HepG2 (cell line): ENCODE measurements around the gene POLR2M. TPM values are rescaled to one million over a fixed set of nuclear protein-coding genes. Genes with fewer than 3 reads are reported as not detected.

Source experiments
- ATAC-seq: fragments of 200-7000 bp; cut with Tn5 transposase; 3 replicates; pipeline ENCODE4 v1.9.1; 2020; ENCODE audit warnings: mild to moderate bottlenecking, moderate library complexity
- BruUV-seq: library from RNA; stranded (reverse); fragments of 400-500 nt; replicated peaks from 2 replicates; lab custom pipeline; 2021; lab: Mats Ljungman, UMichigan
- CTCF ChIA-PET: fragments of 300-600 bp; formaldehyde crosslinking; extraction: SDS; loops from one replicate; lab custom pipeline; 2021; ENCODE audit warnings: low total read pairs, inconsistent platforms, low intra/inter-chr PET ratio; lab: Yijun Ruan, JAX
- POLR2A ChIA-PET: fragments of 350-600 bp; sonication (Branson Sonifier 250); formaldehyde crosslinking; loops from one replicate; lab custom pipeline; 2020; ENCODE audit warnings: antibody characterized with exemption, inconsistent platforms; lab: Yijun Ruan, JAX
- DNase-seq: peaks from one replicate; pipeline ENCODE4 v3.0.0-alpha.2; 2015; ENCODE audit warnings: low spot score
- FAIRE-seq: peaks from 3 replicates; lab custom pipeline; 2011; peaks lifted over from hg19 to GRCh38; lab: Jason Lieb, UNC
- H2AFZ ChIP-seq: one replicate; pipeline ENCODE4 v1.6.1; 2011; ENCODE audit warnings: low read length, inconsistent platforms
- H3K27ac ChIP-seq: fragments of 300-600 bp; 3 replicates; pipeline ENCODE4 v1.8.0; 2011; ENCODE audit warnings: mixed run types, mild to moderate bottlenecking, mixed read lengths, low read length, inconsistent platforms; ENCODE audit not compliant: insufficient read depth; ENCODE audit errors: extremely low read length
- H3K27me3 ChIP-seq, 2 experiments: fragments of 200-600 bp in 1 of 2; 2 replicates in 1 of 2; 3 replicates in 1 of 2; pipeline versions ENCODE4 v1.6.0 to v1.8.0; 2011; ENCODE audit warnings: low read length in 2 of 2, mild to moderate bottlenecking in 2 of 2, moderate library complexity in 2 of 2, inconsistent platforms in 1 of 2; ENCODE audit not compliant: insufficient read depth in 2 of 2, control insufficient read depth in 1 of 2
- H3K36me3 ChIP-seq, 2 experiments: fragments of 200-600 bp in 1 of 2; replicated peaks in 1 of 2; 2 replicates in 1 of 2; 3 replicates in 1 of 2; pipeline versions ENCODE4 v1.5.1 to v1.8.0; 2011; ENCODE audit warnings: low read length in 2 of 2, inconsistent platforms in 1 of 2; ENCODE audit not compliant: insufficient read depth in 2 of 2, control insufficient read depth in 1 of 2
- H3K4me1 ChIP-seq: 2 replicates; pipeline ENCODE4 v1.5.1; 2012; ENCODE audit warnings: low read length, inconsistent platforms; ENCODE audit not compliant: insufficient read depth
- H3K4me2 ChIP-seq: 2 replicates; pipeline ENCODE4 v1.6.0; 2011; ENCODE audit warnings: low read depth, low read length, inconsistent platforms
- H3K4me3 ChIP-seq, 3 experiments: fragments of 200-600 bp in 1 of 3; sonication (generic), shearing (Covaris generic) in 1 of 3; replicated peaks in 1 of 3; 2 replicates each; pipeline ENCODE4 v1.5.1; 2011 to 2016; ENCODE audit warnings: low read length in 3 of 3, inconsistent platforms in 2 of 3, low read depth in 2 of 3, mild to moderate bottlenecking in 2 of 3, control low read depth in 1 of 3, mixed read lengths in 1 of 3; ENCODE audit not compliant: insufficient read depth in 1 of 3
- H3K79me2 ChIP-seq: one replicate; pipeline ENCODE4 v1.6.1; 2011; ENCODE audit warnings: low read length, inconsistent platforms; ENCODE audit not compliant: insufficient read depth
- H3K9ac ChIP-seq: 2 replicates; pipeline ENCODE4 v1.6.0; 2011; ENCODE audit warnings: mild to moderate bottlenecking, low read depth, low read length, inconsistent platforms; ENCODE audit not compliant: insufficient read depth
- H3K9me3 ChIP-seq: 2 replicates; pipeline ENCODE4 v1.5.1; 2012; ENCODE audit warnings: mild to moderate bottlenecking, low read length
- H4K20me1 ChIP-seq: 2 replicates; pipeline ENCODE4 v1.6.0; 2011; ENCODE audit warnings: inconsistent platforms, mild to moderate bottlenecking, low read length, moderate library complexity; ENCODE audit not compliant: insufficient read depth
- BRD4 ChIP-seq: sonication (generic); formaldehyde crosslinking; IDR thresholded peaks from 2 replicates; pipeline ENCODE4 v1.4.0; 2020; ENCODE audit warnings: missing genetic modification reagents
- KLF15 ChIP-seq: sonication (generic); formaldehyde crosslinking; IDR thresholded peaks from 2 replicates; pipeline ENCODE4 v1.8.1; 2023; ENCODE audit warnings: borderline replicate concordance, mild to moderate bottlenecking, inconsistent platforms, missing genetic modification reagents, mixed read lengths
- RAD51 ChIP-seq: fragments of 450-650 bp; IDR thresholded peaks from 2 replicates; pipeline ENCODE4 v1.6.1; 2016; ENCODE audit warnings: borderline replicate concordance
- TCF7 ChIP-seq: sonication (generic); IDR thresholded peaks from 2 replicates; pipeline ENCODE4 v1.6.1; 2016; ENCODE audit warnings: antibody characterized with exemption, low read depth
- WGBS: methylation state at CpG from one replicate; pipeline ENCODE4 v1.1.6; 2017; ENCODE audit warnings: low lambda C conversion rate; 5-methylcytosine and 5-hydroxymethylcytosine counted together
- in situ Hi-C: cut with HindIII; loops from 2 replicates; pipeline ENCODE4 v1.10.0; 2017; ENCODE audit warnings: low pct_unique_long_range_greater_than_20kb; ENCODE audit not compliant: extremely low pct_ligation_motif_present
- intact Hi-C: fragments of 100-400 bp; cut with micrococcal nuclease; formaldehyde crosslinking; loops from one replicate; pipeline ENCODE4 v1.10.0; 2022; ENCODE audit not compliant: unreplicated experiment
- polyA plus RNA-seq, 8 experiments: library from polyadenylated mRNA; depleted of rRNA in 3 of 8; stranded (reverse) in 7 of 8; unstranded in 1 of 8; fragments of >200 nt; fragmentation: Illumina TruSeq in 4 of 8; extraction: Trizol in 4 of 8; gene quantifications; 2 replicates each; pipeline versions ENCODE4 v1.2.1 to v1.2.3, GENCODE V29; 2011 to 2016; ENCODE audit warnings: low read depth in 4 of 8, missing spikeins in 1 of 8, mixed read lengths in 1 of 8; ENCODE audit not compliant: insufficient read depth in 1 of 8
- total RNA-seq, 5 experiments: library from RNA; depleted of rRNA; stranded (reverse); fragments of >200 nt; fragmentation: Illumina TruSeq; extraction: Trizol; gene quantifications; 2 replicates each; pipeline ENCODE4 v1.2.3, GENCODE V29; 2016; ENCODE audit warnings: low read depth in 1 of 5
- TF ChIP-seq, protein P1 (sequence below): sonication (generic); formaldehyde crosslinking; IDR thresholded peaks from 2 replicates; pipeline ENCODE4 v1.4.0; 2020; ENCODE audit warnings: mild to moderate bottlenecking, missing genetic modification reagents, borderline replicate concordance

The POLR2M gene
- total and polyA plus RNA-seq, 2 of the 13 experiments (the other 11 are each of a cell fraction or from before 2014, with no cell fraction given) = 25.9 to 48.5 TPM

DNA sequence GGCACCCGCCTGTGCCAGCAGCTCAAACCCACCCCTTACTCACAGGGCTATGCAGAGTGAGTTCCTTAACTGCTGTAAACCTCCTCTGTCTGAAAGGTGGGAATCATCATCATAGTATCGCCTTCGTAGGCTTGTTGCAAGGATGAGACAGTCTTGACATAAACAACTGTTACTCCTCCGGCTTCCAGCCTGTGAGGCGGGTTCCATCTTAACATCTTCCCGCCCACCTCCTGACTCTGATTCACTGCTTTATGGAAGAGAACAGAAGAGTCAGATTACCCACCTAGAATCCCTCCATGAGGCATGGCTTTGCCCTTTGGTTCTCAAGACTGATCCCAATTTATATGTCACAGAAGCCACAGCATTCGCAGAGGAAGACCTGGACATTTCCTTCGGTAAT lies 21.9 kb downstream of the POLR2M start:
- Histone ChIP-seq H3K4me2 (no peak overlapping the region), H2AFZ (no peak overlapping the region), H4K20me1 (no peaks in the 10 kb centered on the region), H3K9me3 (no peaks in the 10 kb centered on the region), H3K9ac (no peak overlapping the region), H3K4me3 (no peak overlapping the region), H3K27me3 (no peaks in the 10 kb centered on the region), H3K27ac (no peak overlapping the region), H3K36me3 (no peaks in the 10 kb centered on the region), H3K4me1 (peaks cover 5% of the 10 kb centered on the region), H3K79me2 (no peaks in the 10 kb centered on the region)
- TF ChIP-seq RAD51 (no peak), BRD4 (no peak), KLF15 (no peak), TCF7 (no peak)
- TF ChIP-seq, protein P1, sequence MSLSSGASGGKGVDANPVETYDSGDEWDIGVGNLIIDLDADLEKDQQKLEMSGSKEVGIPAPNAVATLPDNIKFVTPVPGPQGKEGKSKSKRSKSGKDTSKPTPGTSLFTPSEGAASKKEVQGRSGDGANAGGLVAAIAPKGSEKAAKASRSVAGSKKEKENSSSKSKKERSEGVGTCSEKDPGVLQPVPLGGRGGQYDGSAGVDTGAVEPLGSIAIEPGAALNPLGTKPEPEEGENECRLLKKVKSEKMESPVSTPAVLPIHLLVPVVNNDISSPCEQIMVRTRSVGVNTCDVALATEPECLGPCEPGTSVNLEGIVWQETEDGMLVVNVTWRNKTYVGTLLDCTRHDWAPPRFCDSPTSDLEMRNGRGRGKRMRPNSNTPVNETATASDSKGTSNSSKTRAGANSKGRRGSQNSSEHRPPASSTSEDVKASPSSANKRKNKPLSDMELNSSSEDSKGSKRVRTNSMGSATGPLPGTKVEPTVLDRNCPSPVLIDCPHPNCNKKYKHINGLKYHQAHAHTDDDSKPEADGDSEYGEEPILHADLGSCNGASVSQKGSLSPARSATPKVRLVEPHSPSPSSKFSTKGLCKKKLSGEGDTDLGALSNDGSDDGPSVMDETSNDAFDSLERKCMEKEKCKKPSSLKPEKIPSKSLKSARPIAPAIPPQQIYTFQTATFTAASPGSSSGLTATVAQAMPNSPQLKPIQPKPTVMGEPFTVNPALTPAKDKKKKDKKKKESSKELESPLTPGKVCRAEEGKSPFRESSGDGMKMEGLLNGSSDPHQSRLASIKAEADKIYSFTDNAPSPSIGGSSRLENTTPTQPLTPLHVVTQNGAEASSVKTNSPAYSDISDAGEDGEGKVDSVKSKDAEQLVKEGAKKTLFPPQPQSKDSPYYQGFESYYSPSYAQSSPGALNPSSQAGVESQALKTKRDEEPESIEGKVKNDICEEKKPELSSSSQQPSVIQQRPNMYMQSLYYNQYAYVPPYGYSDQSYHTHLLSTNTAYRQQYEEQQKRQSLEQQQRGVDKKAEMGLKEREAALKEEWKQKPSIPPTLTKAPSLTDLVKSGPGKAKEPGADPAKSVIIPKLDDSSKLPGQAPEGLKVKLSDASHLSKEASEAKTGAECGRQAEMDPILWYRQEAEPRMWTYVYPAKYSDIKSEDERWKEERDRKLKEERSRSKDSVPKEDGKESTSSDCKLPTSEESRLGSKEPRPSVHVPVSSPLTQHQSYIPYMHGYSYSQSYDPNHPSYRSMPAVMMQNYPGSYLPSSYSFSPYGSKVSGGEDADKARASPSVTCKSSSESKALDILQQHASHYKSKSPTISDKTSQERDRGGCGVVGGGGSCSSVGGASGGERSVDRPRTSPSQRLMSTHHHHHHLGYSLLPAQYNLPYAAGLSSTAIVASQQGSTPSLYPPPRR (CRISPR knock-in tag) = no peak
- ATAC-seq (no peak), DNase-seq (no peak), FAIRE-seq (no peak)
- CTCF ChIA-PET = no interaction called here
- WGBS = 83% methylated on average over 8 of the region's 8 CpGs
- in situ Hi-C loops (no loop called here), intact Hi-C loops (no loop called here)
- POLR2A ChIA-PET = no interaction called here
- BruUV-seq = no TSS peak
